GM04503 (cell line): ENCODE results near the gene PLBD2.

Source experiments
- DNase-seq: peaks from one replicate; pipeline ENCODE4 v3.0.0-alpha.2; 2012; ENCODE audit warnings: low read depth

Gene PLBD2

DNA sequence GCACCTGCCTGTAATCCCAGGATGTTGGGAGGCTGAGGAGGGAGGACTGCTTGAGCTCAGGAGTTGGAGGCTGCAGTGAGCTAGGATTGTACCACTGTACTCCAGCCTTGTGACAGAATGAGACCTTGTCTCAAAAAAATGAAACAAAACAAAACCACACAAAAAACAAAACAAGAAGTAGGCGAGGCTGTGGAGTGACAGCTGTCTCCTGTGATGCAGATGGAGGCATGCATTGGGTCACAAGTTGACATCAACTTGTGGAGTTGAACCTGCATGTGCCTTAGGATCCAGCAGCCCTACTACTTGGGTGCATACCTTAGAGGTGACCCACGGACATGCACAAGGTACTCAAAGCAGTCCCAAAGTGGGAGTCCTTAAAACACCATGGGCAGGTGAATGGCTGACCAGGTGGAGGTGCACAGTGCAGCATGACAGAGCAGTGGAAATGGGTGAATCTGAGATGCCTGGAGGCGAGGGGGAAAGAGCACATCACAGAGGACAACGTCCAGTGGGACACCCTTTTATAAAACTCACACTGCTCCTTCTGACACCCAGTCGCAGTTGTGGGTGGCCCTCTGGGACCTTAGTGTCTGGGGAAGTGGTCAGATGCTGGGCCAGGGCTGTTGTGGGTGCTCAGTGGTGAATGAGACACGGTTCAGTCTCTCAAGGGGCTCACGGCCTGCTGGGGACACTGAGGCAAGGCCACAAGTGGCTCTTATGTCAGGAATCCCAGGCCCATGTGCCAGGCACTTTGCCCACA, 12.7 kb downstream of the PLBD2 start:
- no peak for DNase-seq

DNA sequence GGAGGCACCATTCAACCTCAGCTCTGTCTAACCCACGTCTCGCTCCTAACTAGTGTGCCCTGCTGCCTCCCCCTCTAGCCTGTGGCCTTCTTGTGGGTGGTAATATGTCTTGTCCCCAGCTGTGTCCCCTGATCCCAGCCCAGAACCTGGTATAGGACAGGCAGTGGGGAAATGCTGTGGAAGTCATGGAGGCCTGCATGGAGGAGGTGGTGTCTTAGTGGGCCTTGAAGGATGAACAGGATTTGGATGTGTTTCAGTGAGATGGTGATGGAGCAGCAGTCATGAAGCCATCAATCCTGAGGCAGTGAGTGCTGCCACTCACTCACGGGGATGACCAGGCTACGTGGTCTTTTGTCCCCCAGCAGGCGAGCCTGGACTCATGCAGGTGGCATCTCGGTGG, 13.4 kb downstream of the PLBD2 start:
- DNase-seq: no peak

DNA sequence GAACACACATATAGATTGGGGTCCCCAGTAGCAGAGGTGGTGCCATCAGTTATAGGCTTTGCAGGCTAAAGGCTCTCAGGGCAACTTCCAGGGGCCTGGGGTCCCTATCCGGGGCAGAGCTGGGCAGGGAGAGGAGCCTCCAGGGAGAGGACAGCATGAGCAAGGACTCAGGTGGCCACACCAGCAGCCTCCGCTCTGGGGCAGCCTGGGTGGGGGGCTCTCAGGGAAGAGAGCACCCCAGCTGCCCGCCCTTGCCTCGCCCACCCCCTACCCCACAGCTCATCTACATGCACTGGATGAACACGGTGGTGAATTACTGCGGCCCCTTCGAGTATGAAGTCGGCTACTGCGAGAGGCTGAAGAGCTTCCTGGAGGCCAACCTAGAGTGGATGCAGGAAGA, 14.0 kb downstream of the PLBD2 start:
- DNase-seq: no peak

DNA sequence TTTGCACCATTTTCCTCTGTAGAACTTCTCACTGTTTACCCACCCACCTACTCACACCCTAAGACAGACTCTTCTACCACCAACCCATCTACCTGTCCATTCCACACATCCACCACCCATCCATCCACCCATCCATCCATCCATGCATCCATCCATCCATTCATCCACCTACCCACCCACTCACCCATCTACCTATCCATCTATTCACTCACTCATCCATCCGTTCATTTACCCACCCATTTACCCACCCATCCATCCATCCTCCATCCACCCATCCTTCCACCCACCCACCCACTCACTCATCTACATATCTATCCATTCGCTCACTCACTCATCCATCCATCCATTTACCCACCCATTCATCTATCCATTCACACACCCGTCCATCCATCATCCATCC, 15.1 kb downstream of the PLBD2 start:
- no peak for DNase-seq

DNA sequence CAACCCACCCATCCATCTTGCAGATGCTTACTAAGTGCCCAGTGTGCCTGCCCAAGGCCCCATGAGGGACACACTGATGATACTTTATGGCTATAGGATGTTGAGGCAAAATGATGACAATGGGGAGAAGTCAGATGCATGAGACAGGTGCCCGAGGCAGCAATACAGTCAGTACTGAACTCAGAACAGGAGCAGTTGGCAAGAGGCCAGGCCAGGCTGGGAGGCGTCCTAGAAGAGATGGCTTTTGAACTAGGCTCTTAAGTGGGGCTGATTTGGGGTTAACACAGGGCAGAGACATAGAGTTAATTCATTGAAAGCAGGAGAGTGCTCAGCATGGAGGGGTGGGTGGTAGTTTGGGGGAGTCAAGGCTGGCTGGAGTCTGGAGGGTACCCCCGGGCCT, 15.6 kb downstream of the PLBD2 start:
- DNase-seq: no peak

DNA sequence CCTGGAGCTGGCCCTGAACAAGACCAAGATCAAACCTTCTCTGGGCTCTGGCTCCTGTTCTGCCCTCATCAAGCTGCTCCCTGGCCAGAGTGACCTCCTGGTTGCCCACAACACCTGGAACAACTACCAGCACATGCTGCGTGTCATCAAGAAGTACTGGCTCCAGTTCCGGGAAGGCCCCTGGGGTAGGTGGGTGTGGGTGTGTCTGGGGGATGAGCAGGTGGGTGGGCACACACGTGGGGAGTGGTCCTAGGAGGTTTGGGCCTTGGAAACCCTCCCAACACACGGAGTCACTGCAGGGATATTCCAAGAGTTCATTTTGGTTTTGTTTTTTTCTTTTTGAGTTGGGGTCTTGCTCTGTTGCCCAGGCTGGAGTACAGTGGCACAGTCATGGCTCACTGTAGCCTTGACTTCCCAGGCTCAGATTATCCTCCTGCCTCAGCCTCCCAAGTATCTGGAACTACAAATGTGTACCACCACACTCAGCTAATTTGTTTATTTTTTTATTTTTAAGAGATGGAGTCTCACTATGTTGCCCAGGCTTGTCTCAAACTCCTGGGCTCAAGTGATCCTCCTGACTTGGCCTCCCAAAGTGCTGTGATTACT, 16.5 kb downstream of the PLBD2 start:
- DNase-seq: no peak

DNA sequence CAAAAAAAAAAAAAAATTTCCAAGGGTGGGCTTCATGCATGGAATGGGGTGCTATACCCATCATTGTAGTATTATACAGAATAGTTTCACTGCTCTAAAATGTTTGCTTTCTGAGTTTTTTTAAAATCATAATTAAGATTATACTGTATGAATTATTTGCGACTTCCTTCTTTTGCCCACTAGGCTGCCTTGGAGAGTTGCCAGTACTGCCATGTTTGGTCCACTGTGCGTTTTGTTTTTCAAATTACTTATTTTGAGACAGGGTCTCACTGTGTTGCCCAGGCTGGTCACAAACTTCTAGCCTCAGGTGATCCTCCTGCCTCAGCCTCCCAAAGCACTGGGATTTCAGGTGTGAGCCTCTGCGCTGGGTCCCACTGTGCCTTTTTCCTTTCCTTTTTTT, 19.9 kb downstream of the PLBD2 start:
- DNase-seq: no peak

DNA sequence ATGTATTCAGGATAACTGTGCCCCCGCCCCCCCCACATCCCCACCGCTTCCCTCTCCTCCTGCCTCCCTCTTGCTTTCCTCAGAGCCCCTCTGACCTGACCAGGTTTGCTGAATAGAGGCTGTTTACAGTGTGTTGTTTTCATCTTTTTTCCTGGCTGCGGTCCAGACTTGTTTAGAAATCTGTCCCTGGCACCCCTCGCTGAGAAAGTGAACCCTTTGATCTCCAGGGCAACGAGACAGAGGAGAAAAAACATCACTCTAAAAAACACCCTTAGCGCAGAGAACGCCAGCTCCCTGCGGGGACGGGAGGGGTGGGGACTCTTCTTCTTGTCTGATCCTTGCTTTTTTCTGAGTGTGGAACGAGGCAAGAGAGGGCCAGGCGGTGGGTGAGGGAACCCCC, 22.8 kb downstream of the PLBD2 start:
- DNase-seq: no peak

DNA sequence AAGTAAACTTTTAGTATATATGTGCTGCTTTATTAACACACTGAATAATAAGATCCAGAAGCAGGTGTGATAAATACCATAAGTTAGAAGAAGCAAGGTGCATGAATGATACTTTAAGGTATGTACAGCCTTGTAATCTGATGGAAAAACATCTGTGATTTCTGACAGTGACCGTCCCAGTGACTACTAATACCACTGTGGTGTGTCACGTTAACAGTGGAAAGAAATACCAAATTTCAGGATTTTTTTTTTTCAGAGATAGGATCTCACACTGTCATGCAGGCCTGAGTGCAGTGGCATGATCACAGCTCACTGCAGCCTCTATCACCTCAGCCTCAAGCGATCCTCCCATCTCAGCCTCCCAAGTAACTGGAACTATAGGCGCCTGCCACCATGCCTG, 23.8 kb downstream of the PLBD2 start:
- no peak for DNase-seq

DNA sequence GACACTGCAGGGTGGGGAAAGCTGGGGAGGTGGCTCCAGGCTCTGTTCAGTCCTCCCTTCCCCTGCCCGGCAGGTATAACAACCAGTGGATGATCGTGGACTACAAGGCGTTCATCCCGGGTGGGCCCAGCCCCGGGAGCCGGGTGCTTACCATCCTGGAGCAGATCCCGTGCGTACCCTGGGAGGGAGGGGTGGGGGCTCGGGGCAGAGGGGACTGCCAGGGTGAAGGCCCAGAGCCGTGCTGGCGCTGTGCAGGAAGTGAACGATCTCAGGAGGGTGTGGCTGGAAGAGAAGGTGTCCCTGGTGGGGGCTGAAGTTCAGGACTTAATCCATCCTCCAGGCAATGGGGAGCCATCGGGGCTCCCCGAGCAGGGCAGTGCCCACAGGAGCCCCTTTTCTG, 26.4 kb downstream of the PLBD2 start:
- DNase-seq: no peak

DNA sequence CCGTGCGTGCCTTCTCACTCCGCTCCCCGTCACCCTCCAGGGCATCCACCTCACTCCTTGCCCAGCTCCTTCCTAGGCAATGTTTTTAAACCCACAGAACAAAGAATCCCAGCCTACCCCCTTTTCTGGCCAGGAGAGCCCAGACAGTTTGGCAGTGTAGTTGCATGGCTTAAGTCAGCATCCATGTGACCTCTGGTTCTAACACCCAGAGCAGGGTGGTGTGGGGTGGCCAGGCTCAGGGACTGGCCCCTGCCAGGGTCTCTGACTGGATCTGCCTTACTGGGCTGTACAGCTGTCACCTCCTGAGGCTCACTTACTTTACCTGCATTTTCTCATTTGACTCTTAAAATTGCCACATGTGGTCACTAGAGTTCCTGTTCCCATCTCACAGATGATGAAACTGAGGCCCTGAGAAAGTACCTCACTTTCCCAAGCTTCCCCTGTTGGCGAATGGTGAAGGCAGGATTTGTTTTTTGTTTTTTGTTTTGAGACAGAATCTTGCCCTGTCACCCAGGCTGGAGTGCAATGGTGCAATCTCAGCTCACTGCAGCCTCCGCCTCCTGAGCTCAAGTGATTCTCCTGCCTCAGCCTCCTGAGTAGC, 27.0 kb downstream of the PLBD2 start:
- no peak for DNase-seq

DNA sequence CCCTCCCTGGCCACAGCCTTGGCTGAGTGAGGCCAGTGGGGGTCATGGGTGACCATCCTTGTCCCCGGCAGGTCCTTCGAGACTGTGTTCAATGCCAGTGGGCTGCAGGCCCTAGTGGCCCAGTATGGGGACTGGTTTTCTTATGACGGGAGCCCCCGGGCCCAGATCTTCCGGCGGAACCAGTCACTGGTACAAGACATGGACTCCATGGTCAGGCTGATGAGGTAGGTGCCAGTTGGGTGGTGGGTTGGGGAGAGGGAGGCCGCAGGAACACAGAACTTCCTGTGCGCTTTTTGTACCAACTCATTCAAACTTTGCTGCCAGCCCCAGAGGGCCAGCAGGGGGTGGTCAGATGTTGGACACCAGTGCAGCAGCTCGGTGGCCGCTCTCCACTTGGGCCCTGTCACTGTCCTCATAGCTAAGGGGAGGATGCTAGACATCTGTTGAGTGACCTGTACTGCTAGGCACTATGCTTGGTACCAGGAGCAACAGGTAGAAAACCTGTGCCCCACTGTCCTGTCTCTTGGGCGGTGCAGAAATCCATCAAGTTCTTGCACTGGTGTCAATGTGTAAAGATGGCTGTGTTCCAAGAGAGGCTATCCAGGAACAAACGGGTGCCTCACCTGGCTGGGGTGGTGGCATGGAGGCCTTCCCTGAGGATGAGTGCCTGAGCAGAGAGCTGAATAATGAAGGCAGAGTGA, 28.6 kb downstream of the PLBD2 start:
- no peak for DNase-seq

DNA sequence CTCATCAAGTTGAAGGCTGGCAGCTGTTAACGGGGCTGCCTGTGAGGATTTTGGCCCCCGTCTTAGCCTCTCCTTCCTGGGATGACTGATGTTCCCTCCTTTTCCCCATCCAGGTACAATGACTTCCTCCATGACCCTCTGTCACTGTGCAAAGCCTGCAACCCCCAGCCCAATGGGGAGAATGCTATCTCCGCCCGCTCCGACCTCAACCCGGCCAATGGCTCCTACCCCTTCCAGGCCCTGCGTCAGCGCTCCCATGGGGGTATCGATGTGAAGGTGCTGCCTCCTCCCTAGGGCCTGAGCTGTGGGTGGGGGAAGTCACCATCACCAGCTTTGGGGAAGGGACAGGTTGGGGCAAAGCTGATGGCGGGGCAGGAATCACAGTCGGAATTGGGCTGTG, 29.2 kb downstream of the PLBD2 start:
- no peak for DNase-seq

DNA sequence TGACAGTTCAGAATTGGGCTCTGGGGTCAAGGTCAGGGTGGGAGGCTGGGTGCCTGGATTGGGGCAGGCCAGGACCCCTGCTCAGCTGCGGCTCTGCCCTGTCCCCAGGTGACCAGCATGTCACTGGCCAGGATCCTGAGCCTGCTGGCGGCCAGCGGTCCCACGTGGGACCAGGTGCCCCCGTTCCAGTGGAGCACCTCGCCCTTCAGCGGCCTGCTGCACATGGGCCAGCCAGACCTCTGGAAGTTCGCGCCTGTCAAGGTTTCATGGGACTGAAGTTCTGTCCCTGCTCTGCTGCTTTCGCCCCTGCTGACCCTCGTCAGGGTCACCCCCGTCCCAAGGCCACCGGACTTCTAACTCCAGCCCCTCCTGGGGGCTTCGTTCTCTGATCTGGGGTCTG, 30.0 kb downstream of the PLBD2 start:
- no peak for DNase-seq

DNA sequence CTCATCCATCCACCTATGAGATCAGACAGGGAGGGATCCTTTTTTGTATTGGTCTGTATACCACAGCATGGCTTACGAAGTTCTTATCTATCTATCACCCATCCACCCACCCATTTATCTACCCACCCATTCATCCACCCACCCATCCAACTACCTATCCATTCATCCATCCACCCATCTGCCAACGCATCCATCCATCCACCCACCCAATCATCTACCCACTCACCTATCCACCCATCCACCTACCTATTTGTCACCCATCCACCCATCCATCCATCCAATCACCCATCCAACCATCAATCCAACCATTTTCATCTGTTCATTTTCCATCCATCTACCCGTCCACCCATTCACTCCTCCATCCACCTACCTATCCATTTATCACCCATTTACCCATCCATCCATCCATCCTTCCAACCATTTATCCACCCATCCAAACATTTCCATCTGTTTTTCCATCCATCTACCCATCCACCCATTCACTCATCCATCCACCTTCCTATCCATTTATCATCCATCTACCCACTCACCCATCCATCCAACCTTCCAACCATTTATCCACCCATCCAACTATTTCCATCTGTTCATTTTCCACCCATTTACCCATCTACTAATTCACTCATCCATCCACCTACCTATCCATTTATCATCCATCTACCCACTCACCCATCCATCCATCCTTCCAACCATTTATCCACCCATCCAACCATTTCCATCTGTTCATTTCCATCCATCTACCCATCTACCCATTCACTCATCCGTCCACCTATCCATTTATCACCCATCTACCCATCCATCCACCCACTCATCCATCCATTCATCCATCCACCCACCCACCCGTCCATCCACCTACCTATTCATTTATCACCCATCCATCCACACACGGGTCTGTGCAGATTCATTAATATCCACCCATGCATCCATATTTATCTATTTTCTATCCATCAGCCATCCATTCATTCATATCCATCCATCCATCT, 32.0 kb downstream of the PLBD2 start:
- DNase-seq: no peak

DNA sequence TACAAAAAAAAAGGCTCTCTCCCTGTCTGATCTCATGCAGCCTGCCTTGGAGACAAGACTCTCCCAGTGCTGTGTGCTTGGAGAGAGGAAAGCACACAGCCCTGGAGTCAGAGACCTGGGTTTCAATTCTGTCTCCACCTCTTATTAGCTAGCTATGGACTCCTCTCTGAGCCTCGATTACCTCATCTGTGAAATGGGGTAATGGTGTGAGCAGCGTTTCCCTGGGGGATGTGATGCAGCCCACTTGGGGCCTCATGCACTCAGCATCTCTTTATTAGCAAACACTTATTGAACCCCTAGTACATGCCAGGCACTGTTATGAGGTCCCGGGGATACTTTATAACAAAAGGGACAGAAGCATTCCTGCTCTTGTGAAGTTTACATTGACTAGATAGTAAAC, 32.8 kb downstream of the PLBD2 start:
- DNase-seq: no peak

DNA sequence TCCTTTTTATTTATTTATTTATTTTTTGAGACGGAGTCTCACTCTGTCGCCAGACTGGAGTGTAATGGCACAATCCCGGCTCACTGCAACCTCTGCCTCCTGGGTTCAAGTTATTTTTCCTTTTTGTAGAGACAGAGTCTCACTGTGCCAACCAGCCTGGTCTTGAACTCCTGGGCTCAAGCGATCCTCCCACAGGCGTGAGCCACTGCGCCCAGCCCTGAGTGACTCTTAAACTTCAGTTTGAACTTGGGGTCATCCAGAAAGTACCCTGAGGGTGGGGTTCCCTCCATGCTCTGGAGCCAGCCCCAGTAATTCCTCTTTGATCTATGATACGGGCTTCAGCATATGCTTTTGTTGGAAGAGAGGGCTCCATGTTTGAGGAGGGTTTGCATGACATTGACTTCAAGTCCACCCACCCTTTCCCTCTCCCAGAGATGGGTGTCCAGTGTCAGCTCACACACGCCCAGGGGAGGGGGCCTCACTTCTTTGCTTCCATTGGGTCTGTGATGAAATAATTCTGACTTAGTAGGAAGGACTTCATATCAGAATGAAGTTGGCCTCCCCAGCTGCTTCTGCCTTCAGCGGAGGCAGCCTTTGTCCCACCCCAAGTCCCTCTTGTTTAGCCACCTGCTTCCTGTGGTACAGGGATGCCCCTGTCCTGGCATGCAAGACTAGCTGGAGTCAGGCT, 33.4 kb downstream of the PLBD2 start:
- no peak for DNase-seq

DNA sequence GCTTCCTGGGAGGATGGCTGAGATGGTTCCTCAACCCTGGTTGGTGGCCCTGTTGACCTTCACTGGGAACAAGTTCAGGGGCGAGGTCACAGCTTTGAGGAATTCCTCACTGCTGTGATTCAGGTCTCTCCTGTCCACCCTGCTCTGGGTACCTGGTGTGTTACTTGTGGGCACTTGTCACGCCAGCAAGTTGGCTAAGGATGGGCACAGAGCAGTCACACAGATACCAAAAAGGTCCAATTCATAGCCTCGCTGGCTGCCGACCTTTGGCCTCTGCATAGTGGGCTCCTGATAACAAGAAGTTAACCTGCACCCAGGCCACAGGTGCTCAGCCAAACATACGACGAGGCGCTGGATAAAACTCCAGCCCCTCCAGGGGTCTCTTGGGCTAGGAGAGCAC, 34.1 kb downstream of the PLBD2 start:
- DNase-seq: no peak

DNA sequence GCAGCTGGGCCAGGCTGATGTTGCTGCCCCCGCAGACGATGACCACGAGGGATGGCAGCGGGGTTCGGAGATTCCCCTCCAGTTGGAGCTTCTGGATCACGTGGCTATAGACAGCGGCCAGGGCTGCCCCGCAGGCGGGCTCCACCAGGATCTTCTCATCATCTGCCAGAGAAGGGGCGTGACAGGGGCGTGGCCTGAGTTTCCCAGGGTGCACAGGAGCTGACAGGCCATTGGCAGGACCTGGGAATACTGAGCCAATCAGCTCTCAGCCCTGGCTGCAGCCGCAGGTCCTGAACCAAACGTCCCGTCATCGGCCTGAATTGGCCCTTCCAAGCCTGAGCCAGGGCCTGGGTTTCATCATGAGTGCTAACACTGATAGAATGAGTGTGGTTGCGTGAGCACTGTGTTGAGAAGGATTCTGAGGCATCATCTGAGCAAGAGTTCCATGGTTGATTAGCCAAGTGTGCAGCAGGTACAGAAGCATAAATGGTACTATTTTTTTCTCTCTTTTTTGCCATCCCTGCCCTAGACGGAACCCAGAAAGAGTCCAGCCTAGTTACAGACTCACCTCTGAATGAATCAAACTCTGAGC, 34.7 kb downstream of the PLBD2 start:
- no peak for DNase-seq

DNA sequence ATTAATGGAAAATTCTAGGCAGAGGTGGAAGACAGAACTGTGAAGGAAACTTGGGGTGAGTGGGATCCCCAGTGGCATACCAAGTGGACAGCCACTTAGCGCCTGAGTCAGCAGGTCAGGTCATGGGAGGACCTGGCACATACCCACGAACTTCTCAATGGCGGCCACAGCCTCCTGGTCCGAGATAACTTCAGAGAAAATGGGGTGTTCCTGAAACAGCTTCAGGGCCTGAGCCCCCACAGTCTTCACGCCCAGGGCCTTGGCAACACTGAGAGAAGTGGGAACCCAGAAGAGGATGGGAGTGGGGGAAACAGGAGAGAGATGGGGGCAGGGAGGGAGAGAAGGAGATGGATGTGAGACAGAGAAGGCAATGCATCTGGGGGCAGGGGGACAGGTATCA, 35.4 kb downstream of the PLBD2 start:
- no peak for DNase-seq

DNA sequence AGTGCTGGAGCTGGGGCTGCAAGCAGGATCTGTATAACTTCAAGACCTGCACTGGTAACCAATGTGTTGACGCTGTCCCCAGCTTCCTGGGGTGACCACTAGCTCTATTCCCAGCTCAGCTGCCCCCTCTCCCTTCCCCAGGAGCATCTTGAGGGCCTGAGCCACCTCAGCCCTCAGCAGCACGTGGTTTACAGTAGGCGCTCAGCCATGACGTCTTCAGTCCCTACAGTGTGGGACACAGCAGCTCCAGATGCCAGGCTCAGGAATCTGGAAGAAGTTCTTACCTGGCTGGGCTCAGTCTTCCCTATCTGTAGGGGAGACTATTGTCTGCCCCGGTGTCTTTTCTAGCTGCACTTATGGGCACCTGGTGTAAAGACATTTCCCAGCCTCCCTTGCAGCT, 36.7 kb downstream of the PLBD2 start:
- no peak for DNase-seq
